Measurements from ENCODE around the gene ITGAV.

DNA sequence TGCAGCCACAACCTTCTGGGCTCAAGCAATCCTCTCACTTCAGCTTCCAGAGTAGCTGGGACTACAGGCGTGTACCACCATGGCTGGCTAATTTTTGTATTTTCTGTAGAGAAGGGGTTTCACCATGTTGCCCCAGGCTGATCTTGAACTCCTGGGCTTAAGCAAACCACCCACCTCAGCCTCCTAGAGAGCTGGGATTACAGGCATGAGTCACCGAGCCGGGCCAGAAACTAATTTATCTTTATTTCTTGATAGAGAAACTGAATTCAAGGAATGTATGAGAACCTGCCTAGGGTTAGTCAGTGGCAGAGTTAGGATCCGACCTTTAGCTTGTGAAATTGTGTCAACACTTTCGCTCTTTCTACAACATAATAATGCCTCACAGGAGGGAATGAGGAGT, 19.3 kb upstream of the ITGAV start:
- TF ChIP-seq, protein P1, sequence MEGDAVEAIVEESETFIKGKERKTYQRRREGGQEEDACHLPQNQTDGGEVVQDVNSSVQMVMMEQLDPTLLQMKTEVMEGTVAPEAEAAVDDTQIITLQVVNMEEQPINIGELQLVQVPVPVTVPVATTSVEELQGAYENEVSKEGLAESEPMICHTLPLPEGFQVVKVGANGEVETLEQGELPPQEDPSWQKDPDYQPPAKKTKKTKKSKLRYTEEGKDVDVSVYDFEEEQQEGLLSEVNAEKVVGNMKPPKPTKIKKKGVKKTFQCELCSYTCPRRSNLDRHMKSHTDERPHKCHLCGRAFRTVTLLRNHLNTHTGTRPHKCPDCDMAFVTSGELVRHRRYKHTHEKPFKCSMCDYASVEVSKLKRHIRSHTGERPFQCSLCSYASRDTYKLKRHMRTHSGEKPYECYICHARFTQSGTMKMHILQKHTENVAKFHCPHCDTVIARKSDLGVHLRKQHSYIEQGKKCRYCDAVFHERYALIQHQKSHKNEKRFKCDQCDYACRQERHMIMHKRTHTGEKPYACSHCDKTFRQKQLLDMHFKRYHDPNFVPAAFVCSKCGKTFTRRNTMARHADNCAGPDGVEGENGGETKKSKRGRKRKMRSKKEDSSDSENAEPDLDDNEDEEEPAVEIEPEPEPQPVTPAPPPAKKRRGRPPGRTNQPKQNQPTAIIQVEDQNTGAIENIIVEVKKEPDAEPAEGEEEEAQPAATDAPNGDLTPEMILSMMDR (IDR thresholded peaks at IDR 0.05), result no peak
- TF ChIP-seq EP300 (IDR thresholded peaks at IDR 0.05) (no peak), POLR2A (IDR thresholded peaks at IDR 0.05) (no peak)

All from suprapubic skin (tissue), 3 donors.